Measurements from ENCODE around the gene CDH4. TPM values are rescaled to one million over a fixed set of nuclear protein-coding genes. Genes with fewer than 3 reads are reported as not detected.

Gene CDH4
- total RNA-seq, 6 experiments from 2014 or later = 5.8 to 12.8 (median 10.9) TPM

DNA sequence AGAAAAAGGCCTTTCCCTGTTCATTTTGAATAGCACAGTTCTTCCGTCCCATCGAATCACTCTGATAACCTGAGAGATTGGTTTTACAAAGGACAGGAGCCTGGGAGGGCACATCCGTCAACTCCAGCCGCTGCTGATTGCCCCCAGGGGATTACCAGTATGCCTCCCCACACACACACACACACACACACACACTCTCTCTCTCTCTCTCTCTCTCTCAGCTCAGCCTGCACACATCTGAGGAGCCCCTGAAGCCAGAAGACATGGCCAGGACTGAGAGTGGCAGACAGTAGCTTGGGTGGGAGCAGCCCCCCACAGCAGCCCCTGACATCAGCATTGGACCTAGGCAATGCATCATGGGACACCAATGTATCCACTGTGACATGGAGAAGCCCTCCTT, 13.2 kb upstream of the CDH4 start:
- no peak for TF ChIP-seq CTCF (IDR thresholded peaks at IDR 0.05)
- Mint-ChIP-seq H3K4me1 (ENCODE audit: low read depth) (no peaks in the 10 kb centered on the region), H3K9me3 (peaks cover 17% of the 10 kb centered on the region), H3K27ac (no peak overlapping the region), H3K36me3 (ENCODE audit: low read depth) (no peaks in the 10 kb centered on the region), H3K27me3 (ENCODE audit: insufficient read depth) (peaks cover 30% of the 10 kb centered on the region), H3K4me3 (no peak overlapping the region)
- no peak for DNase-seq

DNA sequence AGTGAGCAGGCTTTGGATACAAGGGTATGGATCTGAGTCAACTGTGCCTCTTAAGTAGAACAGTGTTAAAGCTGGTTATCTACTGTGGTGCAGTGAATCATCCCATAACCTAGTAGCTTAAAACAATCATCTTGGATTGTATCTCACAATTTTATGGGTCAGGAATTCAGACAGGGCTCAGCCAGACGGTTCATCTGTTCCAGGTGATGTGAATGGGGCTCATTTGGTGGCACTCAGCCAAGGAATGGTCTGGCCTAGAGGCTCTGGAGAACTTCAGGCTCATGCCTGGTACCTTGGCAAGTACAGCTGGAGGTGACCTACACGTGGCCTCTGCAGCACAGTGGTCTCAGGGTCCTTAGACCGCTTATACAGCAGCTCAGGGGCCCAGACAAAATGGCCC, 11.2 kb upstream of the CDH4 start:
- Mint-ChIP-seq H3K27ac (no peak overlapping the region), H3K27me3 (ENCODE audit: insufficient read depth) (peaks cover 37% of the 10 kb centered on the region), H3K4me1 (ENCODE audit: low read depth) (no peaks in the 10 kb centered on the region), H3K9me3 (peaks cover 17% of the 10 kb centered on the region), H3K36me3 (ENCODE audit: low read depth) (no peaks in the 10 kb centered on the region), H3K4me3 (no peak overlapping the region)
- no peak for TF ChIP-seq CTCF (IDR thresholded peaks at IDR 0.05)
- no peak for DNase-seq

DNA sequence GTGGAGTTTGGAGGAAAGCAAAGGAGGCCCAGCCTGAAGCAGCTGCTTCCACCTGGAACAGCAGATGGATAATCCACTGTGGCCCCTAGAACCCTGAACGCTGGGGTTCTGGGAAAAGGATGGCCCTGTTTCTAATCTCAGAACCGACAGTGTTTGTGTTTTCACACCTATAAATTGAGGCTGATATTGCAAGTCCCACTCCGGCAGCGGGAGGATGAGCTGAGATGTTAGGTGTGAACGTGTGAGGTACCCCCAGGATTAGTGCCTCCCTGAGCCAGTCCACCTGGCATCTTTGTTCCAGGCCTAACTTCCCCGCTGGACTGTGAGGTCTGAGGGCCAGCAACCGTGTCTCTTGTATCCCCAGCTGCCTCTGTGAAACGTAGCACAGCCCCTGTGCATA, 7.8 kb upstream of the CDH4 start:
- H3K4me3 Mint-ChIP-seq = no peak overlapping the region
- H3K9me3 Mint-ChIP-seq = peaks cover 17% of the 10 kb centered on the region
- H3K36me3 Mint-ChIP-seq (ENCODE audit: low read depth) = no peaks in the 10 kb centered on the region
- no peak for TF ChIP-seq CTCF (IDR thresholded peaks at IDR 0.05)
- DNase-seq = no peak
- no peak overlapping the region for H3K27ac Mint-ChIP-seq
- no peaks in the 10 kb centered on the region for H3K4me1 Mint-ChIP-seq (ENCODE audit: low read depth)
- peaks cover 46% of the 10 kb centered on the region for H3K27me3 Mint-ChIP-seq (ENCODE audit: insufficient read depth)

GRCh38 chr20:61246269-61246668, 5.8 kb upstream of the CDH4 start:
- TF ChIP-seq CTCF (IDR thresholded peaks at IDR 0.05) = no peak
- Mint-ChIP-seq H3K27ac (no peak overlapping the region), H3K9me3 (peaks cover 2% of the 10 kb centered on the region), H3K27me3 (ENCODE audit: insufficient read depth) (peaks cover 57% of the 10 kb centered on the region), H3K4me1 (ENCODE audit: low read depth) (no peaks in the 10 kb centered on the region), H3K36me3 (ENCODE audit: low read depth) (no peaks in the 10 kb centered on the region), H3K4me3 (no peak overlapping the region)
- DNase-seq = no peak

GRCh38 chr20:61249626-61250025, 2.4 kb upstream of the CDH4 start:
- Mint-ChIP-seq H3K36me3 (ENCODE audit: low read depth) (no peaks in the 10 kb centered on the region), H3K4me3 (no peak overlapping the region), H3K4me1 (ENCODE audit: low read depth) (peaks cover 7% of the 10 kb centered on the region), H3K27ac (no peak overlapping the region), H3K27me3 (ENCODE audit: insufficient read depth) (peaks cover 43% of the 10 kb centered on the region), H3K9me3 (no peaks in the 10 kb centered on the region)
- no peak for TF ChIP-seq CTCF (IDR thresholded peaks at IDR 0.05)
- no peak for DNase-seq
